Peyer's patch (tissue), 4 donors: ENCODE results near the gene ACSL6. TPM values are rescaled to one million over a fixed set of nuclear protein-coding genes. Genes with fewer than 3 reads are reported as not detected.

Experiments
- DNase-seq, 3 donors: peaks; one replicate each; pipeline ENCODE4 v3.0.0-alpha.2; 2017 to 2019
- H3K27ac ChIP-seq, 4 donors: fragments of 200-600 bp; sonication (generic); one replicate each; pipeline ENCODE4 v1.5.1; 2016 to 2019
- H3K27me3 ChIP-seq, 2 donors: fragments of 200-600 bp; sonication (generic); one replicate each; pipeline ENCODE4 v1.5.1; 2019
- H3K36me3 ChIP-seq, 3 donors: fragments of 200-600 bp; sonication (generic); one replicate each; pipeline ENCODE4 v1.5.1; 2016 to 2019
- H3K4me1 ChIP-seq, 4 donors: fragments of 200-600 bp; sonication (generic); one replicate each; pipeline ENCODE4 v1.5.1; 2016 to 2019
- H3K4me3 ChIP-seq, 4 donors: fragments of 200-600 bp; sonication (generic); 1 replicate in 3 of 4; 2 replicates in 1 of 4; pipeline ENCODE4 v1.5.1; 2016 to 2019; ENCODE audit warnings: mild to moderate bottlenecking in 1 of 4
- H3K9me3 ChIP-seq, 4 donors: fragments of 200-600 bp; sonication (generic); one replicate each; pipeline ENCODE4 v1.5.1; 2016 to 2019; ENCODE audit warnings: mild to moderate bottlenecking in 1 of 4
- CTCF ChIP-seq, 6 experiments: fragments of 450-650 bp in 4 of 6; fragments of 200-600 bp in 2 of 6; sonication (generic) in 1 of 6; IDR thresholded peaks; one replicate each; pipeline ENCODE4 v1.5.1; 2017 to 2019; ENCODE audit warnings: antibody characterized with exemption in 6 of 6, mild to moderate bottlenecking in 3 of 6, moderate library complexity in 1 of 6
- POLR2A ChIP-seq, 2 donors: fragments of 450-650 bp; IDR thresholded peaks; one replicate each; pipeline ENCODE4 v1.5.1; 2017; ENCODE audit warnings: antibody characterized with exemption in 2 of 2, mild to moderate bottlenecking in 2 of 2, moderate library complexity in 2 of 2
- total RNA-seq, 4 donors: library from RNA; depleted of rRNA; stranded (reverse); fragments of >200 nt; gene quantifications; one replicate each; pipeline ENCODE4 v1.1.0, GENCODE V29; 2016

Gene ACSL6
- total RNA-seq, 4 donors from 2014 or later: 1.1 to 12.4 (median 7.4) TPM; not detected in 1

- no peaks in the 10 kb centered on the region for H3K27me3 ChIP-seq
- no peak overlapping the region for H3K4me3 ChIP-seq
- TF ChIP-seq CTCF (IDR thresholded peaks at IDR 0.05) (no peak), POLR2A (IDR thresholded peaks at IDR 0.05) (no peak)
- no peaks in the 10 kb centered on the region for H3K36me3 ChIP-seq
- no peaks in the 10 kb centered on the region for H3K4me1 ChIP-seq
- peak in 1 of 3 donors; percentile 23 for DNase-seq
- H3K27ac ChIP-seq: no peak overlapping the region
- no peaks in the 10 kb centered on the region for H3K9me3 ChIP-seq
Measured at GRCh38 chr5:131984956-131985665, 26.3 kb downstream of the ACSL6 start.

- TF ChIP-seq CTCF (IDR thresholded peaks at IDR 0.05) (no peak), POLR2A (IDR thresholded peaks at IDR 0.05) (no peak)
- no peaks in the 10 kb centered on the region for H3K9me3 ChIP-seq
- H3K27ac ChIP-seq: no peak overlapping the region
Measured at GRCh38 chr5:131983244-131983771, 28.1 kb downstream of the ACSL6 start.

GRCh38 chr5:131981516-131981915 lies 29.9 kb downstream of the ACSL6 start:
- no peaks in the 10 kb centered on the region for H3K27me3 ChIP-seq
- no peak overlapping the region for H3K4me3 ChIP-seq
- H3K9me3 ChIP-seq: no peaks in the 10 kb centered on the region
- H3K27ac ChIP-seq: no peak overlapping the region
- no peaks in the 10 kb centered on the region for H3K36me3 ChIP-seq
- no peaks in the 10 kb centered on the region for H3K4me1 ChIP-seq
- DNase-seq: peak in 1 of 3 donors; percentile 3
- TF ChIP-seq POLR2A (IDR thresholded peaks at IDR 0.05): no peak
- no peak for TF ChIP-seq CTCF (IDR thresholded peaks at IDR 0.05)

More at GRCh38 chr5:131983244-131983771, 28.1 kb downstream of the ACSL6 start:
- H3K4me1 ChIP-seq: no peaks in the 10 kb centered on the region
- H3K27me3 ChIP-seq: no peaks in the 10 kb centered on the region
- H3K36me3 ChIP-seq: no peaks in the 10 kb centered on the region
- peak in 1 of 3 donors; percentile 8 for DNase-seq
- H3K4me3 ChIP-seq: no peak overlapping the region

- DNase-seq: peak in 1 of 3 donors; percentile 22
- no peaks in the 10 kb centered on the region for H3K9me3 ChIP-seq
- no peak overlapping the region for H3K27ac ChIP-seq
- H3K27me3 ChIP-seq: no peaks in the 10 kb centered on the region
- TF ChIP-seq POLR2A (IDR thresholded peaks at IDR 0.05) (no peak), CTCF (IDR thresholded peaks at IDR 0.05) (no peak)
- no peaks in the 10 kb centered on the region for H3K4me1 ChIP-seq
- H3K4me3 ChIP-seq: no peak overlapping the region
- no peaks in the 10 kb centered on the region for H3K36me3 ChIP-seq
Measured at GRCh38 chr5:131980696-131981095, 30.8 kb downstream of the ACSL6 start.

GRCh38 chr5:131979816-131980215 lies 31.6 kb downstream of the ACSL6 start:
- no peak overlapping the region for H3K4me3 ChIP-seq
- no peak for DNase-seq

More at GRCh38 chr5:131979816-131980215, 31.6 kb downstream of the ACSL6 start:
- peaks cover 0 to 6% (median 0%) of the 10 kb centered on the region in 4 donors for H3K4me1 ChIP-seq
- H3K27me3 ChIP-seq: no peaks in the 10 kb centered on the region
- no peaks in the 10 kb centered on the region for H3K9me3 ChIP-seq
- H3K27ac ChIP-seq: no peak overlapping the region
- no peaks in the 10 kb centered on the region for H3K36me3 ChIP-seq
- TF ChIP-seq CTCF (IDR thresholded peaks at IDR 0.05): no peak
- TF ChIP-seq POLR2A (IDR thresholded peaks at IDR 0.05): no peak
